ENCODE data around the gene RAD23B.
A peak's percentile ranks its signal among the peaks of the same experiment; 100 is the strongest.

DNA sequence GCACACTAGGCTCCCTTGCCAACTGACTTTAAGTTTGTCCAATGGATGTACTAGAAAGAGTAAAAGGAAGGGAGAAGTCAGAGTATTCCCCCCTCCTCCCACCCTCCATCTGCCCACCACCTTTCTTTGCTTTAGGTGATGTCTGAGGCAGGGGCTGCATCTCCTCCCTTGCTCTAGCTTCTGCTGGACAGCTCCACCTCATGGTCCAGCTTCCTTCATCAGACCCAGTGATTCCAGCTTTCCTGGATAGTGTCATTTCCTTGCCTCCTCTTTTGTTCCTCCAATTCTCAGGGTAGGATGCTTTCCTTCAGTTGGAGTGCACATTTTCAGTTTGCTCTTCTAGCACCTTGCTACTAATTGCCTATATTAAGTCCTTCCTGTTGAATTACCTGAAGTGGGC is 67.4 kb downstream of the RAD23B start:
- no peak for TF ChIP-seq CTCF (IDR thresholded peaks at IDR 0.05)
- TF ChIP-seq TCF7L2 (IDR thresholded peaks at IDR 0.05; ENCODE audit: low read depth, low read length): no peak
- no peak for TF ChIP-seq POLR2AphosphoS5 (IDR thresholded peaks at IDR 0.05; ENCODE audit: low read depth, low read length)
- TF ChIP-seq, protein P1, sequence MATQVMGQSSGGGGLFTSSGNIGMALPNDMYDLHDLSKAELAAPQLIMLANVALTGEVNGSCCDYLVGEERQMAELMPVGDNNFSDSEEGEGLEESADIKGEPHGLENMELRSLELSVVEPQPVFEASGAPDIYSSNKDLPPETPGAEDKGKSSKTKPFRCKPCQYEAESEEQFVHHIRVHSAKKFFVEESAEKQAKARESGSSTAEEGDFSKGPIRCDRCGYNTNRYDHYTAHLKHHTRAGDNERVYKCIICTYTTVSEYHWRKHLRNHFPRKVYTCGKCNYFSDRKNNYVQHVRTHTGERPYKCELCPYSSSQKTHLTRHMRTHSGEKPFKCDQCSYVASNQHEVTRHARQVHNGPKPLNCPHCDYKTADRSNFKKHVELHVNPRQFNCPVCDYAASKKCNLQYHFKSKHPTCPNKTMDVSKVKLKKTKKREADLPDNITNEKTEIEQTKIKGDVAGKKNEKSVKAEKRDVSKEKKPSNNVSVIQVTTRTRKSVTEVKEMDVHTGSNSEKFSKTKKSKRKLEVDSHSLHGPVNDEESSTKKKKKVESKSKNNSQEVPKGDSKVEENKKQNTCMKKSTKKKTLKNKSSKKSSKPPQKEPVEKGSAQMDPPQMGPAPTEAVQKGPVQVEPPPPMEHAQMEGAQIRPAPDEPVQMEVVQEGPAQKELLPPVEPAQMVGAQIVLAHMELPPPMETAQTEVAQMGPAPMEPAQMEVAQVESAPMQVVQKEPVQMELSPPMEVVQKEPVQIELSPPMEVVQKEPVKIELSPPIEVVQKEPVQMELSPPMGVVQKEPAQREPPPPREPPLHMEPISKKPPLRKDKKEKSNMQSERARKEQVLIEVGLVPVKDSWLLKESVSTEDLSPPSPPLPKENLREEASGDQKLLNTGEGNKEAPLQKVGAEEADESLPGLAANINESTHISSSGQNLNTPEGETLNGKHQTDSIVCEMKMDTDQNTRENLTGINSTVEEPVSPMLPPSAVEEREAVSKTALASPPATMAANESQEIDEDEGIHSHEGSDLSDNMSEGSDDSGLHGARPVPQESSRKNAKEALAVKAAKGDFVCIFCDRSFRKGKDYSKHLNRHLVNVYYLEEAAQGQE (IDR thresholded peaks at IDR 0.05; ENCODE audit: insufficient read depth in 1 of 2, low read depth in 2 of 2, low read length in 1 of 2): peak; percentile 35 to 70; a peak in 2 of 4 replicates
- no peak for TF ChIP-seq SIN3A (IDR thresholded peaks at IDR 0.05; ENCODE audit: borderline replicate concordance, insufficient read depth, low read depth, low read length)
